Suppressor macrophage (primary cell): ENCODE results near the gene TMEM198.

ENCODE experiments used
- DNase-seq, 4 experiments: peaks; one replicate each; pipeline ENCODE4 v3.0.0-alpha.2; 2020 to 2022

TMEM198 gene

DNA sequence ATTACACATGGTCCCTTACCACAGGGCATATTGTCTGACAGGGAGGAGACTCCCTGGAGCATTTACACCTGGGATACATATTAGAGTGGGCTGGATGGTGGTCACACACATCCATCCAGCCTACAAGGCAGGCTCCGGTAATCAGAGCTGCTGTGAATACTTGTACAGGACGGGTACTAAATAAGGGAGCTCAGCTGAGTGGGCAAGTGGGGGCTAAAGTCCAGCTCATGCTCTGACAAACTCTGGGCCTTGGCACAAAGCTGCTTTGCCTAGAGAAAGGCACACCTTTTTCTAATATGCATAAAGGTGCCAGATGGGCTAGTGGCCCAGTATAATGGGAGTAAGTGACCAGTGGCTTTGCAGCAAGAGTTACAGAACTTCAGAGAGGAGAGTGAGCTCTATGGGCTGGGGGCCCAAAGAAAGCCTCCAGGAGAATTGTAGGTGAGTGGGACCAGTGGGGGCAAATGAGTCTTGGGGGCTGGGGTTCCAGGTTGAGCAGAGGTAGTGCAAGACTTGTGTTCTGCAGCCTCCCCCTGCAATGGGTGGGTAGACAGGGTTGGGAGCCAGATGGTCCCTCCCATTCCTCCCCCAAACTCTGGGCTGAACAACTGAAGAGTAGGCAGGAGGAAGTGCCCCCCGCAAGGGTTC, 1.6 kb downstream of the TMEM198 start:
- DNase-seq, result no peak

DNA sequence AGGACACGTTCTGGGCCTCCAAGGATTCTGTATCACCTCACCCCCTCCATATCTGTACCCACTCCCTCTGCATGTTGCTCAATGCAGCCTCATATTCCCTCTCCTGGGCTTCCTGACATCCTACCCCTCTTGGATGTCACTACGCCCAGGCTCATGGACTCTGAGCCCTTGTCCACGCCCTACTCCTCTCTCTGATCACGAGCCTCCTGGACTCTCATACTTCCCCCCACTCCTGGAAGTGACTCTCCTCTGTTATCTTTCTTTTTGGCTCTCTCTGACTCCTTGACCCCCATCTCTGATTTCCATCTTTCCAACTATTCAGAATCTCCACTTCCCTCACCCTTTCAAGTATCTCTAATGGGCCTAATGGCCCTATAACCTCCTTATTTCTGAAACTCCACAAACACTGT, 2.1 kb downstream of the TMEM198 start:
- no peak for DNase-seq

DNA sequence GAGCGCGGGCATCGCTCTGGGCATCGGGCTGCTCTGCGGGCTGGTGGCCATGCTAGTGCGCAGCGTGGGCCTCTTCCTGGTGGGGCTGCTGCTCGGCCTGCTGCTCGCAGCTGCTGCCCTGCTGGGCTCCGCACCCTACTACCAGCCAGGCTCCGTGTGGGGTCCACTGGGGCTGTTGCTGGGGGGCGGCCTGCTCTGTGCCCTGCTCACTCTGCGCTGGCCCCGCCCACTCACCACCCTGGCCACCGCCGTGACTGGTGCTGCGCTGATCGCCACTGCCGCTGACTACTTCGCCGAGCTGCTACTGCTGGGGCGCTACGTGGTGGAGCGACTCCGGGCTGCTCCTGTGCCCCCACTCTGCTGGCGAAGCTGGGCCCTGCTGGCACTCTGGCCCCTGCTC, 3.8 kb downstream of the TMEM198 start:
- no peak for DNase-seq

DNA sequence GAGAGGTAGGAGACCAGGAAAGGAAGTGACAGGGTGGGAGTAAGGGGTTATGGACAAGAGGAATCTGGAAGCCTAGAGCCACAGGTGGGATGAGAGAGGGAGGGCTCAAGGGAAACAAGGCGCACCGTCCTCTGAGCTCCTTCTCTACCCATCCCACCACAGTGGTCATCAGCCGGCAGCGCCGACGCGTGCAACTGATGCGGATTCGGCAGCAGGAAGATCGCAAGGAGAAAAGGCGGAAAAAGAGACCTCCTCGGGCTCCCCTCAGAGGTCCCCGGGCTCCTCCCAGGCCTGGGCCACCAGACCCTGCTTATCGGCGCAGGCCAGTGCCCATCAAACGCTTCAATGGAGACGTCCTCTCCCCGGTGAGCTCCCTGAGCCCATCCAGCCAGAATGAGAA, 5.2 kb downstream of the TMEM198 start:
- DNase-seq, result no peak

DNA sequence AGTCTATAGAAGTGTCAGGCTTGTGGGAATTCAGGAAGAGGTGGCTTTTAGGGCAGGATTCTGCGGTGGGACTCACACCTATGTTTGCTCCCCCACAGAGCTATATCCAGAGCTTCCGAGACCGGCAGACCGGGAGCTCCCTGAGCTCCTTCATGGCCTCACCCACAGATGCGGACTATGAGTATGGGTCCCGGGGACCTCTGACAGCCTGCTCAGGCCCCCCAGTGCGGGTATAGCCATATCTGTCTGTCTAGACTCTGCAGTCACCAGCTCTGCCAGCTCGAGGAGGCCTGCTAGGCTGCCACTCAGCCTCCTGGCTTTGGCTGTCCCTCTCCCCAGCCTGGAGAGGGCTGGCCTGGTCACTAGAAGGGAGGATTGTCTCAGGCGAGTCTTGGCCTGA, 5.8 kb downstream of the TMEM198 start:
- DNase-seq, result no peak

DNA sequence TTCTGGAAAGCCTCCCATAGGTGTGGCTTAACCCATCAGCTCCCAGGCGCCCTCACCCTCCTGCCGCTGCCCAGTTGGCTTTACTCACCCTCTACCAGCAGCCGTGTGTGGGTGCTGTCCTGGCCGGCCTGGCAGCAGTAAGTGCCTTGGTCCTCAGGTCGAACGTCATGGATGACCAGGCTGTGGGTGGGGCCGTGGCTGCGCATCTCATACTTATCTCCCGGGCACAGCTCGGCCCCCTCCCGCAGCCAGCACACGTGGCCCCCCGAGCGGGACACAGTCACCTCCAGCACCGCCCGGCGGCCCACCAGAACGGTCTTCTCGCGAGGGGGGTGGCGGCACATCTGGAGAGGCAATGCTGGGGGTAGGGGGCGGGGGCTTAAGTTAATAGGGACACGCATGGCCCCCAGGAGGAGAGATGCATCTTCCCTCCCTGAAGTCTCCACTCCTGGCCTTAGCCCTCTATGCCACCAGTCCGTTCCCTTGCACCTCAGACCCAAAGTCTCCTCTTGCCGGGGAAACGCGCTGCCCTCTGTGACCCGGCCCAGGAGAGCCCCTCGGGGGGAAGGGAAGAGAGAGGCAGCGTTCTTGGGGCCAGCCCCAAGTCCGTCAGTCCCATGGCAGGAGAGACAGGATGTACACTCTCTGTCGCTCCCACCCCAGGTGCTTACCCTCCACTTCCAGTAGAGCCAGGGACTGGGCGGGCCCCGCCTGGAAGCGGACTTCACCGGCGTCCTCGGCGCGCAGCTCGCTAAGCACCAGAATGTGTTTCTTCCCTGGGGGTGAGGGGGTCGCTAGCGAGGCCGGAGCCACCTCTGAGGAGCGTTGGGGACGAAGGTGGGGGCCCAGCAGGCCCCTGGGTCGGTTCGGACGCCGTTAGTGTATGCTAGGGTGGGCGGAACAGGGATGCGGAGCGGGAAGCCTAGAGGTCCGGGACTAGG, 7.9 kb downstream of the TMEM198 start:
- peak in 2 of 4 experiments; percentile 7 to 32 for DNase-seq

DNA sequence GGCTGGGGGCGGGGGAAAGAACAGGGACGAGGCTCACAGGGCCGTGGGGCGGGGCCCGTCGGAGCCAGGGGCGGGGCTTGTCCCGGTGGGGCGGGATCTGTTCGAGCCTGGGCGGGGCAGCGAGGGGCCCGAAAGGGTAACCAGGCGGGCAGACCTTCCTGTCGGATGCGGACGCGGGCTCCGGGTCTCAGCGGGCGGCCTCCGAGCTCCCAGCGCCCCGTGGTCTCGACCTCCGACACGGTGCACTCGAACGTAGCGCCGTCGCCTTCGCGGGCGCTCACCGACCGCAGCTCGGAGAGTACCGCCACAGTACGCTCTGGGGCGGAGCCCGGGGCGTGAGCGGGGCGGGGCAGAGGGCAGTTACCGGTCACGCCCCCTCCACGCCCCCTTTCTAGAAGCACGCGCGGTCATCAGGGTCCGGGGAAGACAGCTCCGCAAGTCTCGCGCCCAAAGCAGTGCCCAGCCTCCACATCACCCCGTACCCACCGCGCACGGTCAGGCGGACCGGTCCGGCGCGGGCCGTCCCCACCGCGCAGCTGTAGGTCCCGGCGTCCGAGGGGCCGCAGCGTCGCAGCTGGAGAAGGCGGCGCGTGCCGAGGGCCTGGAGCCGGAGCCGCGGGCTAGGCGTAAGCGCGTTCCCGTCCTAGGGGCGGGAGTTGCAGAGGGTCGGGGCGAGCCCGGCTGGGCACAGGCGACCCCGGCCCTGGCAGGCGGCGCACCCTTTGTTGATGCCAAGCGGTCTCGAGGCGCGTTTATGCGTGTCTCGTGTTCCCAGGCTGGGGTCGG, 8.7 kb downstream of the TMEM198 start:
- DNase-seq, result peak; percentile 75 to 91 (median 82)

DNA sequence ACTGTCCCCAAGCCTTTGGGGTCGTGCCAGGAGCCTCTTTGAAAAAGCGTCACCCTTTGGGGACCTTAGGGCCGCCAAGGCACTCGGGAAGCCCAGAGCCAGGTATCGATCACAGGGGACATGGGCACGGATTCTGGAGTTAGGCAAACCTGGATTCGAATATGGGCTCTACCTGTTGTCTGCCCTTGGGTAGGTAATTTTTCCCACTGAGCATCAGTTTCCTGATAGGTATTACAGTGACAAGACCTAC, 9.3 kb downstream of the TMEM198 start:
- no peak for DNase-seq

DNA sequence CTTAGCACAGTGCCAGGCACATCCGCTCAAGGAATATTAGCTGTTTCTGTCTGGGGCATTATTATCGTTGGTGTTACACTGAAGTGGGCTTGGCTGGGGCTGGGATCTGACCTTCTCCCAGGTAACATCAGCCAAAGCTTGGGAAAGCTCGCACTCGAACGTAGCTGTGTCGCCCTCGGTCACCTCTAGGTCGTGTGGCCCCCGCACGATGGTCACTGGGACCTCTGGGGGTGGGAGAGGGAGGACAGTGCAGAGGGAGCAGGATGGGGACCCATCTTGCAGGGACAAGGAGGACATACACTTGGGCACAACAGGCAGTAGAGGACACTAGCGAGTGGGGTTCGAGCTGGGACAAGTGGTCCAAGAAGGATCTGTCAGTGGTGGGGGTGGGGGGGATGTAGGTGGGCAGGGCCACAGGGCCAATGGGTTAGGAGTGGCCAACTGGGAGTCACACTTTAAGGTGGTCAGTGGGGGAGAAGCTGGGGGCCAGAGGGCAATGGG, 9.7 kb downstream of the TMEM198 start:
- DNase-seq, result no peak

DNA sequence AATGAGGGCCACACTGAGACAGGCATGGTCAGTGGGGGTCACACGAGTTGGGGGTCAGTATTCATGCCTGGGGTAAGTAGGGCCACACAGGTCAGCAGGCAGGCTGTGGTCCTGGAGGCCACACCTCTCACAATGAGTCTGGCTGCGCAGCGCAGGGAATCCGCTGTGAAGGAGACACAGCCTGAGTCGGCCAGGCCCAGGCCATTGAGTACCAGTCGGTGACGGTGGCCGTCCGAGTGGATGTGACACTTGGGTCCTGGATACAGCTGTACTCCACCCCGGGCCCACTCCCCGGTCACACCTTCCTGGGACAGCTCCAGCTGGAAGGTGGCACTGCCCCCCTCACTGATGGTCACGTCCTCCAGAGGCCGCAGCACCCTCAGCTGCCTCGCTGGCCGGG, 10.5 kb downstream of the TMEM198 start:
- DNase-seq, result no peak

DNA sequence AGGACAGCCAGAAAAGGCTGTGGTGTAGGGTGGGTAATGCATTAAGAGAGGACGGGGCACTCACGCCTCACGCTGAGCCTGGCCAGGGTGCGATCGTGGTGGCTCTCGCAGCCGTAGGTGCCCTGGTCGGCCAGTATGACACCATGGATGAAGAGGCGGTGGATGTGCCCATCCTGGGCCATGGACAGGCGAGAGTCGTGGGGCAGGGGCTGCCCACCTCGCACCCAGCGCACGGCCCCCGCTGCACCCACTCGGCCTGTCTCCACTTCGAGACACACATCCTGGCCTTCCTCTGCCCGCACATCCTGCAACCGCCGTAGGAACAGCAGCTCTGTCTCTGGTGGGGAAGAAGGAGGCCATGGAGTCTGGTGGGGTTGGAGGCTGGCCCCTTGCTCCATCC, 12.1 kb downstream of the TMEM198 start:
- no peak for DNase-seq

DNA sequence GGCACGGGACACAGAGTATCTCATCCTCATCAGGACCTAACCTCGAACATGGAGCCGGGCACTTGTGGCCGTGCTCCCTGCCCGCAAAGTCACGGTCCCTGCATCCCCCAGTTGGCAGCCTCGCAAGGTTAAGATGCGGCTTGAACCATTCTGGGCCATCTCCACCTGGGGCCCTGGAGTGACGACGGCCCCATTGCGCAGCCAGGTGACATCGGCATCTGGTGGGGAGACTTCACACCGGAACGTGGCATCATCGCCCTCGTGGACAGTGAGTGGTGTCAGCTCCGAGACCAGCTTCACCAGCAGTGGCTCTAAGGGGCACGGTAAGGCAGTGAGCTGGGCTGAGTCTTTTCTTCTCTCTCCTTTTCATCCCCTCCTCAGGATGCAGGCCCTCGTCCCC, 12.6 kb downstream of the TMEM198 start:
- DNase-seq, result no peak

DNA sequence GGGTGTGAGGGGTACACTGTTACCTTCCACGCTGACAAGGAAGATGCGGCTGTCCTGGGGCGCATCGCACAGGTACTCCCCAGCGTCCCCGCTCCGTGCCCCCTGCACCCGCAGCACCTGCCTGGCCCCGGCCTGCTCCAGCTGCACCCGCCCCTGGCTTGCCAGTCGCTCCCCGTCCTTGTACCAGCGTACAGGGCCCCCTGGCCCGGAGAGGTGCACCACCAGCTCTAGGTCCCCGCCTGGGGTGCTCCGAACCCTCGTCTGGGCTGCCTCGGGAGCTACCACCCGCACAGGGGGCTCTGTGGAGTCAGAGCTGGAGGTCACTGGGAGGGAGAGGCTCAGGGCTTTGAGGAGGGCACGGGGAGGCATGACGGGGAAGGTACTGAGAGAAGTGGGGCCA, 13.5 kb downstream of the TMEM198 start:
- no peak for DNase-seq

DNA sequence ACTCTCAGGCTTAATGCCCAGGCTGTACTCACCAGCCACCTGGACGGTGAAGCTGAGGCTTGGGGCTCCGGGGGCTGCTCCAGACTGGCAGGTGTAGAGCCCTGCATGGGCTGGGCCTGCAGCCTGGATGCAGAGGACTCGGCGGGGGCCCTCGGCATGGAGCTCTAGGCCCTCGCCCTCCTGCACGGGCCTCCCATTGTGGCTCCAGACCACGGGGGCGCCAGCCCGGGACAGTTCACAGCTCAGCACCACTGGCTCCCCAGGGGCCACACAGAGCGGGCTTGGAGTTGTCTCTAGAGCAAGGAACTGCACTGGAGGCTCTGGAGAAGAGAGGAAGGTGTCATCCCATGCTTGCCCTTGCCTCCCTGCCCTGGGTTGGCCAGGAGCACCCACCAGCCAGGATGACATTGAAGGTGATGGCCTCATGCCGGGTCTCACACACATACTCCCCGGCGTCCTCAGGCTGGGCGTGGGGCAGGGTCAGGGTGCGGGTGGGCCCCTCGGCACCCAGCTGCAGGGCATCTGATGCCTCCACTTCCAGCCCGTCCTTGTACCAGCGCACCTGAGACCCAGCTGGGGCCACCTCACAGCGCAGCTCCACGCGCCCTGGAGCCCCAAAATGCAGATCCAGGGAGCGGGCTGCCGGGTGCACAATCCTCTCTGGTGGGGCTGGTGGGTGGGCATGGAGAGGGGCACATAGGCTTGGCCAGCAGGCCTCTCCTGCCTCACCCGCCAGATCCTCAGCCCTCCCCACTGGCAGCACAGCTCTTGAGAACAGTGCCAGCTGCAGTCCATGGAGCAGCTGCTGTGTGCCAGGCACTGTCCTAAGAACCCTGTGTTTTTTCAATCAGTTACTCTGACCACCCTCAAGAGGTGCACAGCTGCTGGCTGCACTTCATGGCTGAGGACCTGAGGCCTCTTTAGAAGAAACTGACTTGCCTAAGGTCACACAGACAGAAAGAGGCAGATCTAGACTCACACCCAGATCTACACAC, 14.3 kb downstream of the TMEM198 start:
- DNase-seq, result no peak

DNA sequence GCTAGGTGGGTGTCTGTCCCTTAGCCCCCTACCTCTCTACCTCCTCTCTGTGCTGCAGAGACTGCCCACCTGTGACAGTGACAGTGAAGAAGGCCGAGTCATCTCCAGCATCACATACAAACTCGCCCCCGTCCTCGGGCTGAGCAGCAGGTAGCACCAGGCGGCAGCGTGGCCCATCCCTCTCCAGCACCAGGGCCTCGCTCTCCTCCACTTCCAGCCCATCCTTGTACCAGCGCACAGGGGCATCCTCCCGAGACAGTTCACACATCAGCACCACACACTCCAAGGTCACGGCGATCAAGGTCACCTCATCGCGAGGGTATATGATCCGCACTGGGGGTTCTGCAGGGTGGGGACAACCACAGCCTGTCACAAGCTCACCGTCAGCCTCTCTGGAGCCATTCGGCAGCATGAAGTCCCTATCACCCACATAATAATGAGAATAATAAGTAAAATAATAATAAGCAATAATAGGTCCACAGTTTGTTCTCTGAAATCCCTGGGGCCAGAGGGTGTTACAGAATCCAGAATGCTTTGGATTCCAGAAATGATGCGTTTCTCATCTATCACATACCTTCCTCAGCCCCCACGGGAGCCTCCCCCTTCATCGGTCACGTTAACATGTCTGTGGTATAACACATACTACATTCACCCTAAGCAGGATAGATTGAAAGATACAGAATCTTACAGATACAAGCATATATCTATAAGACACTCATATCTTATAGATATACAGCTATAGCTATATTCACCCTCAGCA, 15.5 kb downstream of the TMEM198 start:
- no peak for DNase-seq

DNA sequence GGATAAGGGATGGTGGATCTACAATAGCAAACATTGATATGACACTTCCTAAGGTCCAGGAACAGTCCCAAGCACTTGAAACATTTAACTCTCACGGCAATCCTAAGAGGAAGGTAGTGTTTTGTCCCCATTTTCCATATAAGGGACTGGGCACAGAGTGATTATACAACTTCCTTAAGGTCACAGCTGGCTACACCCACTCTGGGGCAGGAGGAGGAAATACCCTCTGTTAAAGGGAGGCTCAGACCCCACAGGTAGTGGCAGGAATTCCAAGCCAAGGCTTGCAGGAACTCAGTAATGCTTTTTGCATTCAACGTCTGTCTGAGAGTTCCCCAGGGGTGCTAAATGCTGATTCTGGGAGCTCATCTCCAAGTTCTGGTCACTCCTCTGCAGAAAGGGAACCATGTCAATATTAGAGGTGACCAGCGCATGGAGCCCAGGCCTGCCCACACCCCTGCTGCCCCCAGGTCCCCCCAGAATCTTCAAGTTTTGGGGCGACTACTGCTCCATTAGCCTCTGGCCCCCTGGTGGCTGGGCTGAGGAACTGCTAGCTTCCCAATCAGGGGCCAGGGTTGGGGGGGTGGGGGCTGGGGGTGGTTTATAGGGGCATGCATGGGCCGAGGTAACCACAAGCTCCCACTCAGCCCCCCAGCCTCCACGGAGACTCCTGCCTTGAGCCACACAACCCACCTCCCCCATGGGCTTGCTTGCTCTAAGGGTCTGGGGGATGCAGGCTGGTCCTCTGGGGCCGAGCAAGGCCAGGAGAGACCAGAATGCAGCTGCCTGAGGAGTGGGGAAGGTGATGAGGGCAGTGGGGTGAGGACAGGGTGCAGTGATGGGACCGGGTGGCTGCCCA, 16.4 kb downstream of the TMEM198 start:
- DNase-seq, result peak in 3 of 4 experiments; percentile 26 to 36 (median 33)

DNA sequence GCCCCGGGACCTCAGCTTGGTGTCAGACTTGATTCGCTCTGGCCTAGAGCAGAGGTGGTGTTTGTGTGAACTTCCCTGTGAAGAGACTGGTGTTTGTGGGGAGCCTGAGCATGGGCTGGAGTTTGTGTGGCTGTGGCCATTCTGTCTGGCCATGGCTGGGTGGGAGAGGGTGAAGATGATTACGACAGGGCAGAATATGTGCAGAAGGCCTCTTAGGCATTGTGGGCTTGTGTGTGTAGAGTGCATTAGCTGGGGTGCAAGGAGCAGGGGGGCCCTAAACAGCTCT, 17.0 kb downstream of the TMEM198 start:
- DNase-seq, result no peak

DNA sequence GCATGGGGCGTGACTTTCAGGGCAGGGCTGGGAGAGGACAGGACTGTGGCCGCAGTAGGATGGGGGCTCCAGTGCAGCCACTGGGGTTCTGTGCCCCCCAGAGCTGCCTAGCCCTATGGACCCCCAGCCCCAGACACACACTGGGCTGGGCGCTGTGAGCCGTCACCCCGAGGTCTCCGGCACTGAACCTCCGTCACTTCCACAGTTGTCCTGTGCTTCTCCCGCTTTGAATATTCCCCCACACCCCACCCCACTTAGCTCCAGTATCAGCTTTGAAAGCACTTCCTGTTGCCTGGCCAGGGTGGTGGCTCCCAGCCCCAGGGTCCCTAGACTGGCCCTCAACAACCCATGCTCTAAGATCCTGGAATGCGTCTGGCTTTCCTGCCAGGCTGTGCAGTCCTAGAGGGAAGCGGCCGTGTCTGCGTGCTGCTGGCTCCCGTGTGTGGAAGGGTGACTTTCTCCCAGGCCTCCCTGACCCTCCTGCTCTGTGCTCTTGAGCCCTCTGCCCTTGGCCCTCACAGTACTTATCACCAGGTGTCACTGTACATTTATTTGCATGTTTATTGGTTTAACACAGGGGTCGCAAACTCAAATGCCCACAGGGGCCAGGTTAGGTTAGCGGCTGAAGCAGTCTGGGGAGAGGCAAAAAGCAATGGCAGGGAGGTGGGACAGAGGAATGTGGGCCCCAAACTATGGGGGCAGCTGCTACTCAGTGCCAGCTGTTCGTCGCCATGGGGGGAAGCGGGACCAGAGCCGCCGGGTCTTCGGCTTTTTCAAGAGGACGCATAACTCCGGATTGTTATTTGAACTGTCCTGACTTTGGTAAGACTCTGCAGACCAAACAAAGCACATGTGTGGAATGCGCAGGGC, 17.6 kb downstream of the TMEM198 start:
- no peak for DNase-seq
